ENCODE results near the gene WDR43. TPM values are rescaled to one million over a fixed set of nuclear protein-coding genes. Genes with fewer than 3 reads are reported as not detected.

The WDR43 gene
- total RNA-seq, 6 donors from 2014 or later: 20.4 to 54.7 (median 33.7) TPM

DNA sequence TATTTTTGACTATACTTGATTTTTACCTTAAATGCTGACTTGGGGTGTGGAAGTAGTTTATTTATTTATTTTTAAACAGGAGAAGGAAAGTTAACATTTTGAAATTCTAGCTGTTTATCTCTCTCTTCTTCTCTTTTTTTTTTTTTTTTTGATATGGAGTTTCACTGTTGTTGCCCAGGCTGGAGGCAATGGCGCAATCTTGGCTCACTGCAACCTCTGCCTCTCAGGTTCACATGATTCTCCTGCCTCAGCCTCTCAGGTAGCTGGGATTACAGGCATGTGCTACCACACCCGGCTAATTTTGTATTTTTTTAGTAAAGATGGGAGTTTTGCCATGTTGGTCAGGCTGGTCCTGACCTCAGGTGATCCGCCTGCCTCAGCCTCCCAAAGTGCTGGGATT is 11.1 kb downstream of the WDR43 start:
- TF ChIP-seq, protein P1, sequence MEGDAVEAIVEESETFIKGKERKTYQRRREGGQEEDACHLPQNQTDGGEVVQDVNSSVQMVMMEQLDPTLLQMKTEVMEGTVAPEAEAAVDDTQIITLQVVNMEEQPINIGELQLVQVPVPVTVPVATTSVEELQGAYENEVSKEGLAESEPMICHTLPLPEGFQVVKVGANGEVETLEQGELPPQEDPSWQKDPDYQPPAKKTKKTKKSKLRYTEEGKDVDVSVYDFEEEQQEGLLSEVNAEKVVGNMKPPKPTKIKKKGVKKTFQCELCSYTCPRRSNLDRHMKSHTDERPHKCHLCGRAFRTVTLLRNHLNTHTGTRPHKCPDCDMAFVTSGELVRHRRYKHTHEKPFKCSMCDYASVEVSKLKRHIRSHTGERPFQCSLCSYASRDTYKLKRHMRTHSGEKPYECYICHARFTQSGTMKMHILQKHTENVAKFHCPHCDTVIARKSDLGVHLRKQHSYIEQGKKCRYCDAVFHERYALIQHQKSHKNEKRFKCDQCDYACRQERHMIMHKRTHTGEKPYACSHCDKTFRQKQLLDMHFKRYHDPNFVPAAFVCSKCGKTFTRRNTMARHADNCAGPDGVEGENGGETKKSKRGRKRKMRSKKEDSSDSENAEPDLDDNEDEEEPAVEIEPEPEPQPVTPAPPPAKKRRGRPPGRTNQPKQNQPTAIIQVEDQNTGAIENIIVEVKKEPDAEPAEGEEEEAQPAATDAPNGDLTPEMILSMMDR (IDR thresholded peaks at IDR 0.05): no peak
- no peak for TF ChIP-seq POLR2AphosphoS5 (IDR thresholded peaks at IDR 0.05)
- peaks cover 2 to 69% (median 33%) of the 10 kb centered on the region in 4 donors for H3K36me3 ChIP-seq
- DNase-seq (no peak), ATAC-seq (ENCODE audit: low FRiP score in 2 of 2) (no peak)
- H3K4me3 ChIP-seq: no peak overlapping the region
- H3K9me3 ChIP-seq: no peaks in the 10 kb centered on the region
- 90 to 96% methylated on average over 3 of the region's 3 CpGs for WGBS, 2 donors
- H3K4me1 ChIP-seq: peaks cover 0 to 12% (median 11%) of the 10 kb centered on the region in 4 donors
- no peaks in the 10 kb centered on the region for H3K27me3 ChIP-seq
- H3K27ac ChIP-seq: no peak overlapping the region

DNA sequence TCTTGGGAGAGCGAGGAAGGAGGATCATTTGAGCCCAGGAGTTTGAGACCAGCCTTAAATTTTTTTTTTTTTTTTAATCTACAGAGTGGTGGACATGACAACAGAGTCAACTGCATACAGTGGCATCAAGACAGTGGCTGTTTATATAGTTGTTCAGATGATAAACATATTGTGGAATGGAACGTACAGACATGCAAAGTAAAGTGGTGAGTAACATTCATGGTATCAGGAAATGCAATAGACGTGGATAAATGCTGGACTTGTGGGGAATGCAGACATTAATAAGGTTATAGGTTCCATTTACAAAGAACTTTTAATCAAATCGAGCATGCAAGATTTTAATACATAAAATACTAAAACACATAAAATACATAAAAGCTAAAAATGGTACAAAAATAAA is 11.9 kb downstream of the WDR43 start:
- DNase-seq (no peak), ATAC-seq (ENCODE audit: low FRiP score in 2 of 2) (no peak)
- peaks cover 0 to 12% (median 11%) of the 10 kb centered on the region in 4 donors for H3K4me1 ChIP-seq
- WGBS, 2 donors: 95 to 98% methylated on average over 4 of the region's 4 CpGs
- TF ChIP-seq, protein P1 (IDR thresholded peaks at IDR 0.05): no peak
- TF ChIP-seq POLR2AphosphoS5 (IDR thresholded peaks at IDR 0.05): no peak
- no peak for TF ChIP-seq POLR2A (IDR thresholded peaks at IDR 0.05)
- TF ChIP-seq EP300 (IDR thresholded peaks at IDR 0.05): no peak
- no peaks in the 10 kb centered on the region for H3K27me3 ChIP-seq
- peaks cover 2 to 77% (median 34%) of the 10 kb centered on the region in 4 donors for H3K36me3 ChIP-seq
- H3K27ac ChIP-seq: no peak overlapping the region
- no peak overlapping the region for H3K4me3 ChIP-seq
- H3K9me3 ChIP-seq: no peaks in the 10 kb centered on the region

DNA sequence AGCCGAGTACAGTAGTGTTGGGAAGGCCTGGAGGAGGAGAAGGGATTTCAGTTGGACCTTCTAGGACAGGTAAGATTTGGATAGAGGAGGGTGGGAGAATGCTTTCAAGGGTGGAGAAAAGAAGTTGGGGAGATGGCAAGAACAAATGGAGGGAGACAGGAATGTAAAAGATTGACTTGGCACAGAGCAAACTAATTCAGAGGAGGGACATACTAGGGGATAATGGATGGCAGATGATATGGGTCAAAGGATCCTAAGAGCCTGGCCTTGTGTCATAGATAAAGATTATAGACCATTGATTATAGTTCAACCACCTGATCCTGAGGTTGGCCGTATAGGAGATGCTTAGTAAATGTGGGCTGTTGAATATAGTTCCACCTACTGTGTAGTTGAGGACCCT is 12.4 kb downstream of the WDR43 start:
- no peak for DNase-seq
- H3K4me1 ChIP-seq: peaks cover 0 to 12% (median 11%) of the 10 kb centered on the region in 4 donors
- no peak overlapping the region for H3K27ac ChIP-seq
- no peak overlapping the region for H3K4me3 ChIP-seq
- H3K27me3 ChIP-seq: no peaks in the 10 kb centered on the region
- no peaks in the 10 kb centered on the region for H3K9me3 ChIP-seq
- no peak for TF ChIP-seq EP300 (IDR thresholded peaks at IDR 0.05)
- no peak for TF ChIP-seq POLR2A (IDR thresholded peaks at IDR 0.05)
- TF ChIP-seq POLR2AphosphoS5 (IDR thresholded peaks at IDR 0.05): no peak
- TF ChIP-seq, protein P1 (IDR thresholded peaks at IDR 0.05): no peak
- WGBS, 2 donors: 93% methylated on average over 2 of the region's 2 CpGs
- ATAC-seq (ENCODE audit: low FRiP score in 2 of 2): no peak
- H3K36me3 ChIP-seq: peaks cover 2 to 81% (median 34%) of the 10 kb centered on the region in 4 donors

DNA sequence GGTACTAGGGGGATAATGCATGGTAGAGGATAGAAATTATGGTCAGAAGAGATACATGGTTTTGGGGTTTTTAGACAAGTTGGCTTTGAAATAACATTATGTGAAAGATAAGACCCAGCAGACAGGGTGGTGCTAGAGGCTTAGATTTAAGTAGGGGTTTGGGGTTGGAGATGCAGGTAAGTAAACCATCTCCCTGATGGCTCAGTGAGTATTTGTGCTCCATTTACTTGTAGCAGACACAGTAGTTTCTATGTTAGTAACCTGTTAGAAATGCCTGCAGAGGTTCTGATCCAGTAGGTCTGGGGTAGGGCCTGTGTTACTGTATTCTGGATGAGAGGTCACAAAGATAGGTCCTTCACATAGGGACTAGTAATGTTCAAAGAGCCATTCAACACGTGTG is 13.7 kb downstream of the WDR43 start:
- DNase-seq: no peak

More for the DNA sequence above, 13.7 kb downstream of the WDR43 start:
- 0% methylated on average over 1 of the region's 1 CpG; no CpG with 5 or more reads in 1 of the 2 donors for WGBS, 2 donors
- H3K9me3 ChIP-seq: no peaks in the 10 kb centered on the region
- no peak overlapping the region for H3K4me3 ChIP-seq
- ATAC-seq (ENCODE audit: low FRiP score in 2 of 2): no peak
- H3K4me1 ChIP-seq: peaks cover 0 to 12% (median 11%) of the 10 kb centered on the region in 4 donors
- H3K36me3 ChIP-seq: peaks cover 3 to 81% (median 29%) of the 10 kb centered on the region in 4 donors
- no peak for TF ChIP-seq POLR2A (IDR thresholded peaks at IDR 0.05)
- TF ChIP-seq, protein P1 (IDR thresholded peaks at IDR 0.05): no peak
- TF ChIP-seq POLR2AphosphoS5 (IDR thresholded peaks at IDR 0.05): no peak
- no peak for TF ChIP-seq EP300 (IDR thresholded peaks at IDR 0.05)
- no peak overlapping the region for H3K27ac ChIP-seq
- no peaks in the 10 kb centered on the region for H3K27me3 ChIP-seq
